Posterior cingulate gyrus (tissue), 11 donors: Measurements from ENCODE around the gene AVL9.
"Not testable (repeated sequence)": the region's sequence is repeated elsewhere in the genome, so short reads cannot be mapped to it uniquely, and the experiment has no call there.

Experiments
- DNase-seq, 10 donors: peaks; one replicate each; pipeline versions ENCODE4 v3.0.0 to v3.0.0-alpha.2; 2020 to 2021; ENCODE audit warnings: mixed read lengths in 3 of 10
- intact Hi-C: fragments of 100-400 bp; cut with DNase I; formaldehyde crosslinking; loops from one replicate; pipeline ENCODE4 v1.15.1; 2023

Gene AVL9

DNA sequence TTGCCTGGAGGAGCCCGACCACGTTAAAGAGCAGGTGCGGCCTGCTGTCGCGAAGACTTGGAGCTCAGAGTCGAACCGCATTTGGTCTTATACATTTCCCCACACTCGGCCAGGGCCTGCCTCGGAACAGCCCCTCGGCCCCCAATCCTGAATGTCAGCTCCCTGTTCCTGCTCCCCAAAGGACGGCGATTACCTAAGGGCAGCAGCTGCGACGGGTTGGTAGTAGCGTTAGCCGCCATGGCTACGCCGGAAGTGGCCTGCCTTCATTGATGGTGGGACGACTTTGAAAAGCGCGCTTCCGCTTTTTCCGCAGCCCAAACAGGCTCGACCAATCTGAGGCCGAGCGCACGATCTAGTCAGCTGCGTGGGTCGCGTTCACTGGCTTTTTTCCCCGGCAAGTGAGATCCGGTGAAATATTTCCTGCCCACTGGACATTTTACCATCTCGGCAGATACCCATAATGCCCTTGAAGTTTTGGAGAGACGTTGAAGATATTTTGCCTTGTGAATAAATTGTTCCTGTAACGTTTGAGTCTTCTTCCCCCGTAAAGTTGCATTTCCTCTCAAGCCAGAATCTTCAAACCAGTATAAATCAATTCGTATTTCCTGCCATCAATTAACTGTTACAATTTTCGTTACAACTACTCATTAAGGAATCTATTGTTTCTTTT, 5.0 kb upstream of the AVL9 start, which contains the start of gene LSM5:
Gene LSM5, minus strand, starts transcription at position 254 of the 670 bp plus-strand sequence. Its CDS starts 15 bp downstream, at position 239.
- peak; percentile 84 to 98 (median 88) for DNase-seq
- intact Hi-C loops, result no loop called here

DNA sequence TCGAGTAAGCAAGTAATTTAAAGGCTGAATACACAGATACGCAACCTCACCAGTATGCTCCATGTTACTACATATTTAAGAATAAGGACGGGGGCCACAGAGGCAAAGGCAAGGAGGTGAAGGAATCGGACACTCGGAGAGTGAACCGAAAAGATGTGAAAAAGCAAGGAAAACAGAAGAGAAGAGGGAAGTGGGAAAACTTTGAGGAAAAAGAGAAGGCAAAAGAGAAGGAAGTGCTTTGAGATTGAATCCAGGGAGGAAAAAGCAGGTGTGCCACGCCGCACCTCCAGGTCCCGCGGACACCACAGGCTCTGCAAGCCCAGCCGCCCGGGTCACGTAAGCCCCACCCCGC, 367 bp upstream of the AVL9 start:
- DNase-seq, result no peak
- intact Hi-C loops, result loop anchor here (5.0 kb wide), 2 partner anchors 77 to 567 kb away; partner anchors contain the start of gene NT5C3A

DNA sequence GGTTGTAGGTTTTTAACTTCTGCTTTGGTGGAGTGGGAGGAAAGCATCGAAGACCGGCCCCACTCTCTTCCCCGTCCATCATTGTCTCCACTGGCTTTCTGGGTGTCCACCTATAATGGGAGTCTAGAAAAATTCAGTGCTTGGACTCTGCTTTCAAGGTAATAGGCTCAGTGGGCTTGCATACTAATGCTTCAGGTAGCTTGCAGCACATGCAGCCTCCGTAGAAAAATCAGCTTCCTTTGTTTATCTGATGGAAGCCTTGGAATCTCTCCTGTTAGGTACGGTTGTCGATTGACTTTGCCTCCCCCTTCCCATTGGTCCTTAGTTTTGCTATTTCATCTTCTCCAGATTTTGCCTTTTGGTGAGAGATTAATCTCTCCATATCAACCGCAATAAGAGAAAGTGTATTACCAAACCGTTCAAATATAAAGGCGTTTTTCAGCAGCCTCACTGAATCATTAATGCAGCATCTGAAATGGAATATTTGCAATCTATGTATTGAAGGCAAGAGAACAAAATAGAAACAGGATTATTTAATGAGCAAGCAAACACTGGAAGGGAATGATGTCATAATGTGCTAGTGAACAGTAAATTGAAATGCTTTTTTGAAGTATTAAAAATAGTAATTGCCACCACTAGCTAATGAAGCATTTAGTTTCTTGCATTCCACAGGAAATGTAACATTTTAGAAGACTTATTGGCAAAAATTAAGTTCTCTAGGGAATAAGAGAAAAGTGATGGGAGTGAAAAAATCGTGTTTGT, 944 bp downstream of the AVL9 start:
- DNase-seq, result peak in 1 of 10 donors; percentile 4
- intact Hi-C loops, result loop anchor here (5.0 kb wide), 2 partner anchors 76 to 566 kb away; partner anchors contain the start of gene NT5C3A

DNA sequence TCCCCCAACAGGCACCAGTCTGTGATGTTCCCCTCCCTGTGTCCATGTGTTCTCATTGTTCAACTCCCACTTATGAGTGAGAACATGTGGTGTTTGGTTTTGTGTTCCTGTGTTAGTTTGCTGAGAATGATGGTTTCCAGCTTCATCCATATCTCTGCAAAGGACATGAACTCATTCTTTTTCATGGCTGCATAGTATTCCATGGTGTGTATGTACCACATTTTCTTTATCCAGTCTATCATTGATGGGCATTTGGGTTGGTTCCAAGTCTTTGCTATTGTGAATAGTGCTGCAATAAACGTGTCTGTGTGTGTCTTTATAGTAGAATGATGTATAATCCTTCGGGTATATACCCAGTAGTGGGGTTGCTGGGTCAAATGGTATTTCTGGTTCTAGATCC, 4.5 kb downstream of the AVL9 start:
- not testable (repeated sequence) for DNase-seq
- intact Hi-C loops, result loop anchor here (5.0 kb wide), 2 partner anchors 73 to 563 kb away; partner anchors contain the start of gene NT5C3A

DNA sequence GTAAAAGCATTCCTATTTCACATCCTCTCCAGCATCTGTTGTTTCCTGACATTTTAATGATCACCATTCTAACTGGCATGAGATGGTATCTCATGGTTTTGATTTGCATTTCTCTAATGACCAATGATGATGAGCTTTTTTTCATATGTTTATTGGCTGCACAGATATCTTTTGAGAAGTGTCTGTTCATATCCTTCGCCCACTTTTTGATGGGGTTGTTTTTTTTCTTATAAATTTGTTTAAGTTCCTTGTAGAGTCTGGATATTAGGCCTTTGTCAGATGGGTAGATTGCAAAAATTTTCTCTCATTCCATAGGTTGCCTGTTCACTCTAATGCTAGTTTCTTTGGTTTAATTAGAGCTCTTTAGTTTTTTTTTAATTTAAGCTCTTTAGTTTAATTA, 4.9 kb downstream of the AVL9 start:
- intact Hi-C loops, result not testable (repeated sequence)

DNA sequence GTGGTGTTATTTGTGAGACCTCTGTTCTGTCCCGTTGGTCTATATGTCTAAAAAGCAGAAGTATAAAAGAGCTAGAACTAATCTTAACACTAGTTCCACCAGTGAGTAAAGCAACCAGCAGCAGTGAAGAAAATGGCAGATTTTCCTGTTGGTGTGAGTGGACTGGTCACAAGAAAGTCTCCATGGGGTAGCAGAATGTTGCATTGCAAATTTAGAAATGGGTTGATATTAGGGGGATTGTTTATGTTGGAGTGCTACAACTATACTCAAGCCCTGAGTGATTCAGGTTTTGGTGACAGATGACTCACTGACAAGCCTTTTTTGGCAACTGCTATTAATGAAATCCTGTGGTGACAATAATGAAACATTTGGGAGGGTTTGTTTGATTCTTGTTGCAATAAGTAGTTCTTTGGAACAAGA, 5.6 kb downstream of the AVL9 start:
- intact Hi-C loops, result no loop called here
- DNase-seq, result no peak

More for the DNA sequence above, 4.9 kb downstream of the AVL9 start:
- DNase-seq, result not testable (repeated sequence)

DNA sequence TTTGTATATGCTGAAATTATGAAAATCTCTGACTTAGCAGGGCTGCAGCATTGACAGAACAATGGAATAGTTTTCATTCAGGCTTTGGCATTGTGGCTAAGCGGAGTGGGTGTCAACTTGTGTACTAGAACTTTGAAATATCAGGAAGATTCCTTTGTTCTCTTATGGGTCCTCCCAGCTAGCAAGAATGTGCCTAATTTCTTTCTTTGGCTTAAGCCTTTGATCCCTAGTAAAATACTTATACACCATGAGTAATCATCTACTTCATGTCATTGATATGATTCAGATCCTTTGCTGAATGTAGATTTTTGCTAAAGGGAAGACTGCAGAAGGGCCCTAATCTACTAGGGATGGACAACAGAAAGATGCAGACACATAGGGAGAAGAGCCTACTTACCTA, 6.2 kb downstream of the AVL9 start:
- no peak for DNase-seq
- intact Hi-C loops, result no loop called here

DNA sequence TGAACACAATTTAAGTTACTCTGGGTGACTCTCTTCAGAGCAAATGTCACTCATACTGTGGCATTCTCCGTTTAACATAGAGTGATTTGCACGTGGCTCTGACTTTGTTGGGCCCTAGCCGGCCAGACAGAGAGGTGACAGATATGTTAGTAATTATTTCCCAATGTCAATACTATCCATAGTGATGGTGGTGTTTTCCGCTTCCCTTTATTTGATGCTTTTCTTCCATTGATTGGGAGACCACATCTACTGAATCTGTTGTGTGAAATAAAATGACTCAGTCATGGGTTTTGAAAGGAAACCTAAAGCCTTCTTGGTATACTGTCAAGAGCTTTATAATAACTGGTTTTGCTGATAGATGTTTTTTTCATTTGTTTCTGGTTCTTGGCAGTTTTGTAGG, 7.4 kb downstream of the AVL9 start:
- DNase-seq, result no peak
- intact Hi-C loops, result no loop called here

DNA sequence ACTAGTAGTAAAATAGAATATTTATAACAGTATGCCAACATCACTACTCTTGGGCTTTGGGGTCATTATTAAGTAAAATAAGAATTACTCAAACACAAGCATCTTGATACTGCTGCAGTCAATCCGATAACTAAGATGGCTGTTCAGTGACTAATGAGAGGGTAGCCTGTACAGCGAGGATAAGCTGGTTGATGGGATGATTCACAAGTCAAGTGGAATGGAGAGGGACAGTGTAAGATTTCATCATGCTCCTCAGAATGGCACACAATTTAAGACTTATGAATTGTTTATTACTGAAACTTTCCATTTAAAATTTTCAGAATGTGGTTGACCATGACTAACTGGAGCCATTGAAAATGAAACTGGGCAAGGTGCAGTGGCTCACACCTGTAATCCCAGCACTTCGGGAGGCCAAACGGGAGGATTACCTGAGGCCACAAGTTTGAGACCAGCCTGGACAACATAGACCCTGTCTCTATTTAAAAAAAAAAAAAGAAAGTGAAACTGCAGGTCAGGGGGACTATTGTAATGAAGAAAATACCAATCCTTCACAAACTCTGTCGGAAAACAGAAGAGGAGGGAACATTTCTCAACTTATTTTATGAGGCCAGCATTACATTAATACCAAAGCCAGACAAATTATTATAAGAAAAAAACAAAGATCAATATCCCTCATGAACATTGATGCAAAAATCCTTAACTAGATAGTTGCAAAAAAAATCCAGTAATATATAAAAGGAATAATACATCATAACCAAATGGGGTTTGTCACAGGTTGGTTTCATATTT, 11.2 kb downstream of the AVL9 start:
- intact Hi-C loops, result no loop called here
- DNase-seq, result no peak

DNA sequence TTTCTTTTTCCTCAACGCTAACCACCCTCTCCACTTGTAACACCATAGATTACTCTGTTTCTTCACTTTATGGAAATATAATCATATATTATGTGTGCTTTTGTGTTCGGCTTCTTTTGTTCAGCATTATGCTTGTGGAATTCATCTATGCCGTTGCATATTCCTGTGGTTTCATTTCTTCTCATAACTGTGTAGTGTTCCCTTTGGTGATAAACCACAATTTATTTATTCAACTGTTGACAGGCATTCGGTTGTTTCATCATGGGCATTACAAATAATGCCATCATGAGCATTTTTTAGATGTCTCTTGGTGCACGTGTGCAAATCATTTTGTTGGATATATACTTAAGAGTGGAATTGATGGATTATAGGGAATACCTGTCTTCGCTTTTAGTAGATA, 12.1 kb downstream of the AVL9 start:
- DNase-seq, result no peak
- intact Hi-C loops, result no loop called here

DNA sequence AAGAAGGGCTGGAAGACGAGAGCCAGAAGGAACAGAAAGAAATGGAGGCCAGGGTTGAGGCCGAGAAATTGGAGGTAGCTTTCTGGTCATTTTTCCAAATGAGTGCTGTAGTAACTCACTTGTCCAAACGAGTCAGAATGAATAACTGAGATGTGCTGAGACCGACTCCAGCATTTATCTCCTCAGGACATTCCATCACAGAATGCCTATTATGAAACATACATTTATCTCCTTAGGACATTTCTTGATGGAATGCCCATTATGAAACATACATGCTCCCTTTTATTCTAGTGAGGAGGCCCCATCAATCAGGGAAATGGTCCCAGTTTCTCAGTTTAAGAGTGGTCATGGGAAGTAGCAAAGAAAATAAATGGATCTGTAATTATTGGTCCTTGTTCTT, 16.5 kb downstream of the AVL9 start:
- intact Hi-C loops, result no loop called here

DNA sequence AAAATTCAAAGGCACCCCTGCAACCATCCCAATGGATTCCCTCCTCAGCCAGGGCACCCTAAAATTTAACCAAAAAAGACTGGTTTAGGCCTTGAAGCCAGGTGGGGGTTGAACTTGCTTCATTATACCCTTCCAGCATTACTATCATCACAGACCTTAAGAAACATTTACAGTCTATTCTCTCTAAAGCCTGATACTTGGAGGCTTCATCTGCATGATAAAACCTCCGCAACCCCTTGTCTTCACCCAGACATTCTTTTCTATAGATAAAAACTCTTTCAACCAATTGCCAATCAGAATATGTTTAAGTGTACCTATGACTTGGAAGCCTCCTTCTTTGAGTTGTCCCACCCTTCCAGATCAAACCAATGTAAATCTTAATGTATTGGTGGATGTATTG, 17.9 kb downstream of the AVL9 start:
- intact Hi-C loops, result no loop called here

More for the DNA sequence above, 16.5 kb downstream of the AVL9 start:
- no peak for DNase-seq

DNA sequence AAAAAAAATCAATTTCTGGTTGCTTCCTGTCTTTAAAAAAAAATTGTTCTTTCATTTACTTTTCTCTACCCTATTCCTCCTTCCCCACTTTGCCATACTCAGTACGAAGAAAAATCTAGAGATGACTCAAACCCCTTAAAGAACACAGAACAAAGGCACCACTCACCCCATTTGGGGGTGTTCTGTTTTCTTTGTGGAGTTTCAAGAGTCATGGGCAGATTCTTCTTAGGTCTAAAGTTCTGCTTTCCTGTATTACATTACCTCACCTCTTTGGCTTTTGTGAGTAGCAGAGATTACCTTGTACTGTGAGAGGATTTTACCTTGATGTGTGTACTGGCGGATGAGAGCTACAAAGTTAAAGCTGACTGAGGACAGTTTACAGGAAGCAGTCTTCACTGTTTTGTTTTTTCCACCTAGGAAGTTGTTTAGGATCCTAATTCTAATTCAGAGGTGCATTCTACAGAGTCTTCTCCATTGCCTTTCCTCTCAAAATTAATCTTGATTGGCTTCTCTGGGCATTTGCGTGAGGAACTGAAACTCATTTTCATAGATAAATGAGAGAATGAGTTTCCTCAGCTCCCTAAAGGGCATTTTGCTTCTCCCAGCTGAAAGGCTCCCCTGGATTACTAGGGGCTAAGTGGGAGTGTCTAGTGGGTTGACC, 20.7 kb downstream of the AVL9 start:
- DNase-seq, result no peak
- intact Hi-C loops, result no loop called here

More for the DNA sequence above, 17.9 kb downstream of the AVL9 start:
- no peak for DNase-seq

DNA sequence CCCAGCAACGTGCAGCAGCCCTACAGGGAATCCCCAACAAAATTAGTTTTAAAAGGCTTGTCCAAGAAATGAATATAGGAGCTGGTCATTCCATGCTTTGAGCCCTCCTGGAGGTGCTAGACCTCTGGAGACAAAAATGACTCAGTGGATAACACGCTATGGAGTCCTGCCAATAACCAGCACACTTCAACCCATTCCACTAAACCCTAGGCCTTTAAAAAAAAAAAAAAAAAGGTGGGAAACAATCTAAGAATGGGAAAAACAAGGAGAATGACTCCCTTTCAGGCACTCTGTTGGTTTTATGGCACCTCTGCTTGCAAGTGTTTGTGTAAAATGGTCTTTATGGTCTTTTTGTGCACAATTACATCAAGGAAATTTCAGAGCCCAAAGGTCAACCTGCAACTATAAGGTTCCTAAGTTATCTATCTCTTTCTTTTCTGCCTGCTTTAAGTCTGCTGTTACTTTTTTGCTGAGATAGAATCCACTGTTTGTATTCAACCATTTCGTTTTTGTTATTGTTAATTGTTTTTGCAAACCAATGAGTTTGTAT, 21.3 kb downstream of the AVL9 start:
- no peak for DNase-seq
- intact Hi-C loops, result no loop called here

DNA sequence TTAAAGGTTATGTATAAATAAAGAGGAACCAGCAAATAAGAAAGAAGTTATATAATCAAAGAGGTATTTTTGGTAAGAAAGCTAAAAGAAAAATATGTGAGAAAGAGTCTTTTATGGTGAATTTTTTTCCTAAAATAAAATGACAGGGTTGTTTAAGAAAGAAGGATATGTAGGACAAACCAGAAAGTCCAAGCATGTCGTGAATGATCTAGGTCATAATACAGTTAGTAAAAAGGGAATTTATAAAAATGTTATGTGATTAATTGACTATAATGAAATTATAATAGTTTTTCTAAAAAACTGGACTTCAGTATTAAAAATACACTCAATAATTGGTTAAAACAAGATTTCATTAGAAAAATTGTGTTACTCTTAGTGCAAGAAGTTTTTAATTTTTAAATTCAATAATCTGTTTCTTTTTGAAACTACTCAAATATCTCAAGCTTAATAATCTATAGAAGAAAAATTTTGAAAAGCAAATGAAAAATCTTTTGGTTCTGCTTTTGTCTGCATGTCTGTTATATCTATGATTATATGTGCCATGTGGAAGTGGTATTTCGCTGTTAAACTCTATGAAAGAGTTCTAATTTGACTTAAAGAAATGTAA, 23.3 kb downstream of the AVL9 start:
- DNase-seq, result no peak
- intact Hi-C loops, result no loop called here

DNA sequence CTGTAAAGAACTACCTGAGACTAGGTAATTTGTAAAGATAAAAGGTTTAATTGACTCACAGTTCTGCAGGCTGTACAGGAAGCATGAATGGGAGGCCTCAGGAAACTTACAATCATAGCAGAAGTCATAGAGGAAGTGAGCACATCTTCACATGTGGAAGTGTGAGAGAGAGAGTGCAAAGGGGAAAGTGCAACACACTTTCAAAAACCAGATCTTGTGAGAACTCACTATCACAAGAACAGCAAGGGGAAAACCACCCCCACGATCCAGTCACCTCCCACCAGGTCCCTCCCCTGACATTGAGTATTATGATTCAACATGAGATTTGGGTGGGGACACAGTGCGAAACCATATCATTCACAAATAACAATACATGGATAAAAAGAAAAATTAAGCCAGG, 24.5 kb downstream of the AVL9 start:
- no peak for DNase-seq

DNA sequence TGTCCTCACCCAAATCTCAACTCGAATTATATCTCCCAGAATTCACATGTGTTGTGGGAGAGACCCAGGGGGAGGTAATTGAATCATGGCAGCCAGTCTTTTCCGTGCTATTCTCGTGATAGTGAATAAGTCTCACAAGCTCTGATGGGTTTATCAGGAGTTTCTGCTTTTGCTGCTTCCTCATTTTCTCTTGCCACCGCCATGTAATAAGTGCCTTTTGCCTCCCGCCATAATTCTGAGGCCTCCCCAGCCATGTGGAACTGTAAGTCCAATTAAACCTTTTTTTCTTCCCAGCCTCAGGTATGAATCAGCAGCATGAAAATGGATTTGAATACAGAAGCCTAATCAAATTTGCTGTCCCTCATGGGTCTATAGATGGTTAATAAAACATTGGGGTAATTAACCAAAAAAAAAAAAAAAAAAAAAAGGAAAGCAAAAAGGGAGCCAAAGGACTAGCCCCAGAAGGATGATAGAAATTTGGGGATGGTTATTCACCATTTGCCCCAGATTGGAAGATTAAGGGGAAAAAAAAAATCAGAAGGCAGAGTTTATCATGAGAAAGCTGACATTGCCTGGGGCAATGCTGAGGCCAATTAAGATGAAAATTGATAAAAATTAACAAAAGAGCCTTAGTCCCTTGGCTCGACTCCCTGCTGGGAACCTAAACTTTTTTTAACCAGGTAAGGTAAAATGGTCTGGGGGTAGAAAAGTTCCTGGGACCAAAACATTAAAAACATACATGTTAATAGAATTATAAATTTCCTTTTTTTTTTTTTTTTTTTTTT, 27.6 kb downstream of the AVL9 start:
- DNase-seq, result no peak
- intact Hi-C loops, result no loop called here

More for the DNA sequence above, 24.5 kb downstream of the AVL9 start:
- intact Hi-C loops, result no loop called here

DNA sequence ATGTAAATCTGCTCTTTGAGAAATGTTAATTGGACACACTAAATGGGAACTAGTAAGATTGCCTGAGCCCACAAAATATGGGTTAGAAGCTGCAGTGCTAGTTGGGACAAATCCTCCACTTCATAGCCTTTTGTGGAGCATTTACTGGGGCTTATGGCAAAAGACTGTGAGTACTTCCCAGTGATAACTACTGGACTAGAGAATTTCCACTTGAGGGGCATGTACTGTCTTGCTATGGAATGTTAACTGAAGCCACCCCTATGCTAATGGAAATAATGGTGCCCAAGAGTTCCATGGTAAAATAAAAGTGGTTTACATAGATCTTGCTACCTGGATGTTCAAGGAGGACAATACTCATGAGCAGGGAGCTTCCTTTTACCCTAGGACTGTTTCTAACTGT, 29.3 kb downstream of the AVL9 start:
- intact Hi-C loops, result no loop called here
- no peak for DNase-seq

DNA sequence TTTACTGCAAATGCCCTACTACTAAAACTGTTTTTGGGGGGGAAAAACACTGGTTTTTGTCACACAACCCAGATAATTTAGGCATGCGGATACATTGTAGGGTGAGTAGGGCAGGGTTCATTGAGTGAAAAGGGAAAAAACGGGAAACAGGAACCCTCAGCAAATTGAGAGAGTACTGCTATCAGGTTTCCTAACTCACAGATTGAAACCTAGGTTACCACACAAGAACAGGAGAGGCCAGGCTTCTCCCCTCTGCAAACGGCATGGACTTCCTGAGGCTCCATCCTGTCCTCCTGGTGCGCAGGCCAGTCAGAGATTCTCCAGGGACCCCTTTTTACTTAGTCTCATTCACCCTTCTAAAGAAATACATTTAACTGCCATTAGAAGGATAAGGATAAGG, 30.6 kb downstream of the AVL9 start:
- DNase-seq, result no peak
- intact Hi-C loops, result no loop called here
